H1 (cell line): Measurements from ENCODE around the gene L3MBTL3. TPM values are rescaled to one million over a fixed set of nuclear protein-coding genes. Genes with fewer than 3 reads are reported as not detected.

Experiments
- CTCF ChIA-PET: fragments of 300-600 bp; sonication (Branson Sonifier 250); formaldehyde crosslinking; loops from one replicate; lab custom pipeline; 2021; ENCODE audit not compliant: partially characterized antibody; lab: Charles Lee
- POLR2A ChIA-PET: fragments of 300-600 bp; sonication (Branson Sonifier 250); formaldehyde crosslinking; loops from one replicate; lab custom pipeline; 2021; ENCODE audit warnings: inconsistent platforms; ENCODE audit not compliant: partially characterized antibody; lab: Charles Lee
- DNase-seq, 2 experiments: peaks; one replicate each; pipeline versions ENCODE4 v3.0.0 to v3.0.0-alpha.2; 2010 to 2022; ENCODE audit warnings: low spot score in 2 of 2, low read depth in 1 of 2, mixed read lengths in 1 of 2
- FAIRE-seq: peaks from 2 replicates; lab custom pipeline; 2011; peaks lifted over from hg19 to GRCh38; lab: Jason Lieb, UNC
- H2AFZ ChIP-seq: 2 replicates; pipeline ENCODE4 v1.8.1; 2012; ENCODE audit warnings: low read length, inconsistent platforms
- H2AK5ac ChIP-seq: 2 replicates; pipeline ENCODE4 v1.6.1; 2013; ENCODE audit warnings: low read depth, low read length
- H2BK120ac ChIP-seq: replicated peaks from 2 replicates; pipeline ENCODE3; 2013; ENCODE audit warnings: low read depth, low read length, inconsistent platforms
- H2BK12ac ChIP-seq: 2 replicates; pipeline ENCODE4 v1.6.1; 2013; ENCODE audit warnings: low read depth, low read length
- H2BK15ac ChIP-seq: 2 replicates; pipeline ENCODE4 v1.6.1; 2013; ENCODE audit warnings: low read length
- H2BK20ac ChIP-seq: 2 replicates; pipeline ENCODE4 v1.6.1; 2013; ENCODE audit warnings: low read length
- H2BK5ac ChIP-seq: 2 replicates; pipeline ENCODE4 v1.6.1; 2013; ENCODE audit warnings: low read depth, low read length
- H3K14ac ChIP-seq: 2 replicates; pipeline ENCODE4 v1.6.1; 2013; ENCODE audit warnings: inconsistent platforms; ENCODE audit not compliant: insufficient read length
- H3K18ac ChIP-seq: 2 replicates; pipeline ENCODE4 v1.6.1; 2013; ENCODE audit warnings: low read length; ENCODE audit errors: extremely low read depth
- H3K23ac ChIP-seq: 2 replicates; pipeline ENCODE4 v1.6.1; 2013; ENCODE audit warnings: inconsistent platforms; ENCODE audit not compliant: insufficient read length
- H3K23me2 ChIP-seq: 2 replicates; pipeline ENCODE4 v1.6.1; 2013; ENCODE audit warnings: low read depth, low read length
- H3K27ac ChIP-seq: 2 replicates; pipeline ENCODE4 v1.6.1; 2011; ENCODE audit warnings: low read depth, low read length, inconsistent platforms
- H3K27me3 ChIP-seq, 4 experiments: replicated peaks in 1 of 4; 1 replicate in 1 of 4; 2 replicates in 3 of 4; pipeline versions ENCODE4 v1.6.1 to v1.8.1; 2011 to 2013; ENCODE audit warnings: low read length in 3 of 4, mild to moderate bottlenecking in 3 of 4, inconsistent platforms in 2 of 4, mixed read lengths in 2 of 4, moderate library complexity in 1 of 4; ENCODE audit not compliant: control insufficient read depth in 3 of 4, insufficient read depth in 3 of 4; ENCODE audit errors: extremely low read depth in 1 of 4
- H3K36me3 ChIP-seq, 4 experiments: 2 replicates each; pipeline versions ENCODE4 v1.6.1 to v1.8.1; 2011 to 2013; ENCODE audit warnings: mild to moderate bottlenecking in 4 of 4, low read length in 3 of 4, moderate library complexity in 2 of 4, control low read depth in 1 of 4, inconsistent platforms in 1 of 4; ENCODE audit not compliant: insufficient read depth in 4 of 4, control insufficient read depth in 2 of 4
- H3K4ac ChIP-seq: replicated peaks from 2 replicates; pipeline ENCODE3; 2013; ENCODE audit warnings: low read length, low read depth, mixed read lengths, inconsistent platforms; ENCODE audit not compliant: insufficient read length
- H3K4me1 ChIP-seq, 4 experiments: replicated peaks in 1 of 4; 1 replicate in 1 of 4; 2 replicates in 3 of 4; pipeline versions ENCODE4 v1.6.1 to v1.8.1; 2011 to 2013; ENCODE audit warnings: low read length in 3 of 4, inconsistent platforms in 2 of 4, mixed read lengths in 1 of 4; ENCODE audit not compliant: insufficient read depth in 4 of 4, control insufficient read depth in 3 of 4
- H3K4me2 ChIP-seq, 2 experiments: 2 replicates each; pipeline versions ENCODE4 v1.6.1 to v1.8.1; 2011 to 2013; ENCODE audit warnings: low read depth in 2 of 2, low read length in 2 of 2, control low read depth in 1 of 2, inconsistent platforms in 1 of 2, mild to moderate bottlenecking in 1 of 2; ENCODE audit not compliant: insufficient read depth in 1 of 2
- H3K4me3 ChIP-seq, 4 experiments: fragments of 200-600, 300-600 bp in 1 of 4; sonication (generic), shearing (Covaris generic), sonication (Bioruptor Twin) in 1 of 4; 2 replicates each; pipeline versions ENCODE4 v1.5.1 to v1.8.1; 2011 to 2016; ENCODE audit warnings: low read length in 4 of 4, low read depth in 3 of 4, control low read depth in 2 of 4, inconsistent platforms in 2 of 4, mild to moderate bottlenecking in 2 of 4, mixed read lengths in 1 of 4, moderate library complexity in 1 of 4; ENCODE audit not compliant: insufficient read depth in 2 of 4; ENCODE audit errors: extremely low read depth in 1 of 4
- H3K56ac ChIP-seq: replicated peaks from 2 replicates; pipeline ENCODE3; 2013; ENCODE audit warnings: low read depth, mild to moderate bottlenecking, mixed read lengths, low read length, inconsistent platforms; ENCODE audit not compliant: insufficient read length
- H3K79me1 ChIP-seq: 2 replicates; pipeline ENCODE4 v1.6.1; 2013; ENCODE audit warnings: low read depth, low read length, control low read depth
- H3K79me2 ChIP-seq, 2 experiments: 2 replicates each; pipeline versions ENCODE4 v1.6.1 to v1.8.1; 2012 to 2013; ENCODE audit warnings: low read length in 2 of 2, mild to moderate bottlenecking in 2 of 2, inconsistent platforms in 1 of 2; ENCODE audit not compliant: insufficient read depth in 2 of 2, control insufficient read depth in 1 of 2
- H3K9ac ChIP-seq, 4 experiments: replicated peaks in 1 of 4; 1 replicate in 1 of 4; 2 replicates in 3 of 4; pipeline versions ENCODE4 v1.6.1 to v1.8.1; 2011 to 2013; ENCODE audit warnings: low read depth in 3 of 4, low read length in 3 of 4, control low read depth in 2 of 4, mild to moderate bottlenecking in 2 of 4, moderate library complexity in 2 of 4, inconsistent platforms in 1 of 4; ENCODE audit errors: extremely low read depth in 1 of 4
- H3K9me3 ChIP-seq, 2 experiments: 2 replicates each; pipeline versions ENCODE4 v1.6.1 to v1.8.1; 2012 to 2013; ENCODE audit warnings: mild to moderate bottlenecking in 2 of 2, moderate library complexity in 2 of 2, control low read depth in 1 of 2, inconsistent platforms in 1 of 2, low read depth in 1 of 2, low read length in 1 of 2, mixed read lengths in 1 of 2; ENCODE audit not compliant: insufficient read depth in 2 of 2
- H4K20me1 ChIP-seq, 2 experiments: replicated peaks in 1 of 2; 2 replicates each; pipeline versions ENCODE3 to v1.8.1; 2011 to 2013; ENCODE audit warnings: inconsistent platforms in 2 of 2, low read length in 2 of 2, mild to moderate bottlenecking in 1 of 2; ENCODE audit not compliant: insufficient read depth in 2 of 2, control insufficient read depth in 1 of 2
- H4K5ac ChIP-seq: 2 replicates; pipeline ENCODE4 v1.6.1; 2013; ENCODE audit warnings: low read length, low read depth, mixed read lengths, inconsistent platforms; ENCODE audit not compliant: insufficient read length
- H4K8ac ChIP-seq: 2 replicates; pipeline ENCODE4 v1.8.0; 2013; ENCODE audit warnings: mild to moderate bottlenecking, moderate library complexity, low read length, inconsistent platforms; ENCODE audit not compliant: insufficient read depth; ENCODE audit errors: extremely low read depth
- H4K91ac ChIP-seq: replicated peaks from 2 replicates; pipeline ENCODE3; 2013; ENCODE audit warnings: low read length, mixed read lengths, inconsistent platforms; ENCODE audit not compliant: insufficient read length
- CEBPB ChIP-seq: IDR thresholded peaks from 2 replicates; pipeline ENCODE4 v1.6.1; 2012; ENCODE audit warnings: low read depth, low read length
- KDM4A ChIP-seq: IDR thresholded peaks from one replicate; pipeline ENCODE4 v1.7.1; 2012; ENCODE audit warnings: low read depth, mild to moderate bottlenecking, moderate library complexity, low read length, inconsistent platforms; ENCODE audit not compliant: severe bottlenecking
- POLR2A ChIP-seq, 2 experiments: IDR thresholded peaks; 1 replicate in 1 of 2; 2 replicates in 1 of 2; pipeline ENCODE4 v1.6.1; 2011; ENCODE audit warnings: low read depth in 2 of 2, low read length in 2 of 2, mild to moderate bottlenecking in 2 of 2; ENCODE audit errors: control extremely low read depth in 1 of 2
- SP4 ChIP-seq: IDR thresholded peaks from 2 replicates; pipeline ENCODE4 v1.6.1; 2012; ENCODE audit warnings: low read length, inconsistent platforms
- TBP ChIP-seq: IDR thresholded peaks from 2 replicates; pipeline ENCODE4 v1.6.1; 2011; ENCODE audit warnings: low read depth, low read length, improper control_type of control experiment
- TCF12 ChIP-seq: IDR thresholded peaks from 2 replicates; pipeline ENCODE4 v1.6.1; 2011; ENCODE audit warnings: low read depth, mild to moderate bottlenecking, low read length
- TEAD4 ChIP-seq: IDR thresholded peaks from 2 replicates; pipeline ENCODE4 v1.6.1; 2012; ENCODE audit warnings: low read depth, low read length, inconsistent platforms, mixed read lengths
- WGBS, 2 experiments: shearing (Covaris generic) in 1 of 2; methylation state at CpG; one replicate each; pipeline versions ENCODE4 v1.1.6 to v1.1.7; 2013 to 2015; ENCODE audit warnings: low lambda C conversion rate in 2 of 2, mixed read lengths in 2 of 2, inconsistent platforms in 1 of 2, low coverage in 1 of 2, missing lambda C conversion rate in 1 of 2; ENCODE audit not compliant: insufficient replicate concordance in 2 of 2, insufficient coverage in 1 of 2, insufficient read length in 1 of 2; ENCODE audit errors: extremely low coverage in 1 of 2, missing lambda C conversion rate in 1 of 2; 5-methylcytosine and 5-hydroxymethylcytosine counted together
- polyA plus RNA-seq, 7 experiments: library from polyadenylated mRNA; depleted of rRNA in 3 of 7; stranded (reverse) in 5 of 7; unstranded in 2 of 7; fragments of >200 nt in 5 of 7; fragments of 200-250 nt in 2 of 7; gene quantifications; 1 replicate in 5 of 7; 2 replicates in 1 of 7; 4 replicates in 1 of 7; pipeline versions ENCODE4 v1.2.1 to v1.2.3, GENCODE V29; 2011 to 2013; ENCODE audit warnings: missing spikeins in 2 of 7, mixed read lengths in 2 of 7
- total RNA-seq: library from RNA; stranded (reverse); fragmentation: NEBNext Ultra II Directional; extraction: Animal tissue kit (Norgen Biotek cat#: 25700); gene quantifications from 2 replicates; pipeline ENCODE4 v1.2.1, GENCODE V29; 2021
- TF ChIP-seq, protein P1 (sequence below), 3 experiments: IDR thresholded peaks; 1 replicate in 2 of 3; 2 replicates in 1 of 3; pipeline versions ENCODE4 v1.5.1 to v1.6.1; 2011; ENCODE audit warnings: low read length in 3 of 3, mild to moderate bottlenecking in 3 of 3, inconsistent platforms in 2 of 3, low read depth in 1 of 3, moderate library complexity in 1 of 3; ENCODE audit not compliant: insufficient read depth in 1 of 3; ENCODE audit errors: control extremely low read depth in 1 of 3

Gene L3MBTL3
- total and polyA plus RNA-seq, 2 of the 8 experiments (the other 6 are each of a cell fraction or from before 2014, with no cell fraction given) = 3.9 to 17.2 TPM

DNA sequence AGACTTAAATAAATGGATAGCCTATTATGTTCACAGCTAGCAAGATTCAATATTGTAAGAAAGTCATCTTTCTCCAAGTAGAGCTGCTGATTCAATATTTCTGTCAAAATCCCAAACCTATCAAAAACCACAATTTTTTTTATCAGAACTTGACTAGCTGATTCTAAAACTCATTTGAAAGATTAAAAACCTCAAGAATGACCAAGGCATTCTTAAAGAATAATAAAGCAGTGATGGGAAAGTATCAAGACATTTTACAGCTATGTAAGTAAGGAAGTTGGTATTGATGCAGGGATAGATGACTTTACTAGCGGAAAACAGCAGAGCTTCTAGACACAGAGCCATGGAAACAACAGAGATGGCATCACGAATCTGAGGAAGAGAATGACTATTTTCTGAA is 139.7 kb downstream of the L3MBTL3 start:
- H4K8ac ChIP-seq = no peak overlapping the region
- no peaks in the 10 kb centered on the region for H3K79me1 ChIP-seq
- no peak overlapping the region for H4K91ac ChIP-seq
- H2BK15ac ChIP-seq = no peak overlapping the region
- H2BK20ac ChIP-seq = no peak overlapping the region
- H3K79me2 ChIP-seq = no peaks in the 10 kb centered on the region
- FAIRE-seq = no peak
- H4K5ac ChIP-seq = no peak overlapping the region
- no peak overlapping the region for H3K18ac ChIP-seq
- H2BK5ac ChIP-seq = no peak overlapping the region
- H3K14ac ChIP-seq = no peak overlapping the region
- DNase-seq = no peak
- ChIA-PET CTCF (no interaction called here), POLR2A (no interaction called here)
- H2AK5ac ChIP-seq = no peak overlapping the region
- peaks cover 0 to 4% (median 0%) of the 10 kb centered on the region in 4 experiments; a peak in 1 of 8 replicates for H3K36me3 ChIP-seq
- no peaks in the 10 kb centered on the region for H4K20me1 ChIP-seq
- 97% methylated on average over 2 of the region's 2 CpGs; no CpG with 5 or more reads in 1 of the 2 experiments for WGBS, 2 experiments
- H2BK12ac ChIP-seq = no peak overlapping the region
- no peak overlapping the region for H3K23ac ChIP-seq
- no peak overlapping the region for H2BK120ac ChIP-seq
- H2AFZ ChIP-seq = no peak overlapping the region
- no peak overlapping the region for H3K56ac ChIP-seq
- peaks cover 7 to 8% of the 10 kb centered on the region in 2 experiments; a peak in 3 of 4 replicates for H3K9me3 ChIP-seq
- H3K27ac ChIP-seq = no peak overlapping the region
- H3K9ac ChIP-seq = no peak overlapping the region
- no peak overlapping the region for H3K4ac ChIP-seq
- TF ChIP-seq CEBPB (no peak), TBP (no peak), TCF12 (no peak), POLR2A (IDR thresholded peaks at IDR 0.05; ENCODE audit: control extremely low read depth in 1 of 2, low read depth in 2 of 2, low read length in 2 of 2) (no peak), TEAD4 (no peak), SP4 (no peak), KDM4A (no peak)
- TF ChIP-seq, protein P1, sequence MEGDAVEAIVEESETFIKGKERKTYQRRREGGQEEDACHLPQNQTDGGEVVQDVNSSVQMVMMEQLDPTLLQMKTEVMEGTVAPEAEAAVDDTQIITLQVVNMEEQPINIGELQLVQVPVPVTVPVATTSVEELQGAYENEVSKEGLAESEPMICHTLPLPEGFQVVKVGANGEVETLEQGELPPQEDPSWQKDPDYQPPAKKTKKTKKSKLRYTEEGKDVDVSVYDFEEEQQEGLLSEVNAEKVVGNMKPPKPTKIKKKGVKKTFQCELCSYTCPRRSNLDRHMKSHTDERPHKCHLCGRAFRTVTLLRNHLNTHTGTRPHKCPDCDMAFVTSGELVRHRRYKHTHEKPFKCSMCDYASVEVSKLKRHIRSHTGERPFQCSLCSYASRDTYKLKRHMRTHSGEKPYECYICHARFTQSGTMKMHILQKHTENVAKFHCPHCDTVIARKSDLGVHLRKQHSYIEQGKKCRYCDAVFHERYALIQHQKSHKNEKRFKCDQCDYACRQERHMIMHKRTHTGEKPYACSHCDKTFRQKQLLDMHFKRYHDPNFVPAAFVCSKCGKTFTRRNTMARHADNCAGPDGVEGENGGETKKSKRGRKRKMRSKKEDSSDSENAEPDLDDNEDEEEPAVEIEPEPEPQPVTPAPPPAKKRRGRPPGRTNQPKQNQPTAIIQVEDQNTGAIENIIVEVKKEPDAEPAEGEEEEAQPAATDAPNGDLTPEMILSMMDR (IDR thresholded peaks at IDR 0.05; ENCODE audit: control extremely low read depth in 1 of 3, insufficient read depth in 1 of 3, low read depth in 1 of 3, low read length in 3 of 3) = no peak
- H3K4me3 ChIP-seq = no peak overlapping the region
- H3K23me2 ChIP-seq = no peaks in the 10 kb centered on the region
- H3K4me2 ChIP-seq = no peak overlapping the region
- H3K27me3 ChIP-seq = no peaks in the 10 kb centered on the region
- no peaks in the 10 kb centered on the region for H3K4me1 ChIP-seq
